Measurements from ENCODE around the gene UNKL. TPM values are rescaled to one million over a fixed set of nuclear protein-coding genes. Genes with fewer than 3 reads are reported as not detected.

UNKL gene
- total RNA-seq, 1 donor from 2014 or later = 13.4 TPM

DNA sequence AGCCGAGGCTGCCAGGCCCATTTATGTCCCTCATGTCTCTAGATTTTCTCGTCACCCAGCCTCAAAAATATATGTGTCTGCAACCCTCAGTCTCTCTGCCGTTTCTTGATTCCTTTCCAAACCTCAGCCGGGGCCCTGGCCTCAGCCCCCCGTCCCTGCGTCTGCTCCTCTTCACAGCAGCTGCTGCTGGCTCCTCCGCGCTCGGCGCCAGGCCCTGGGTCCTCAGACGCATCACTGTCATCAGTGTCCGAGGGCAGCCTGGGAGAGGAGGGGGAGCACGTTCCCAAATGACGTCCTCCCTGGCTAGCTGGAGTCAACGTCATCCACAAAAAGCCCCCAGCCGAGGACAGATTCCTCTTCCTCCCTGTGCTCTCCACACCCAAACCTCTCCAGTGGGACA, 65.2 kb downstream of the UNKL start:
- intact Hi-C loops (cut with micrococcal nuclease) = no loop called here
- H3K9me3 ChIP-seq (replicated peaks) = no peaks in the 10 kb centered on the region
- peaks cover 27% of the 10 kb centered on the region for H3K36me3 ChIP-seq
- peaks cover 39% of the 10 kb centered on the region for H3K4me1 ChIP-seq
- TF ChIP-seq, protein P1, sequence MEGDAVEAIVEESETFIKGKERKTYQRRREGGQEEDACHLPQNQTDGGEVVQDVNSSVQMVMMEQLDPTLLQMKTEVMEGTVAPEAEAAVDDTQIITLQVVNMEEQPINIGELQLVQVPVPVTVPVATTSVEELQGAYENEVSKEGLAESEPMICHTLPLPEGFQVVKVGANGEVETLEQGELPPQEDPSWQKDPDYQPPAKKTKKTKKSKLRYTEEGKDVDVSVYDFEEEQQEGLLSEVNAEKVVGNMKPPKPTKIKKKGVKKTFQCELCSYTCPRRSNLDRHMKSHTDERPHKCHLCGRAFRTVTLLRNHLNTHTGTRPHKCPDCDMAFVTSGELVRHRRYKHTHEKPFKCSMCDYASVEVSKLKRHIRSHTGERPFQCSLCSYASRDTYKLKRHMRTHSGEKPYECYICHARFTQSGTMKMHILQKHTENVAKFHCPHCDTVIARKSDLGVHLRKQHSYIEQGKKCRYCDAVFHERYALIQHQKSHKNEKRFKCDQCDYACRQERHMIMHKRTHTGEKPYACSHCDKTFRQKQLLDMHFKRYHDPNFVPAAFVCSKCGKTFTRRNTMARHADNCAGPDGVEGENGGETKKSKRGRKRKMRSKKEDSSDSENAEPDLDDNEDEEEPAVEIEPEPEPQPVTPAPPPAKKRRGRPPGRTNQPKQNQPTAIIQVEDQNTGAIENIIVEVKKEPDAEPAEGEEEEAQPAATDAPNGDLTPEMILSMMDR (IDR thresholded peaks at IDR 0.05; ENCODE audit: borderline replicate concordance) = no peak
- no peak for DNase-seq
- no peak overlapping the region for H3K27ac ChIP-seq (replicated peaks)
- H3K27me3 ChIP-seq (ENCODE audit: low read depth) = no peaks in the 10 kb centered on the region
- H3K4me3 ChIP-seq = no peak overlapping the region

DNA sequence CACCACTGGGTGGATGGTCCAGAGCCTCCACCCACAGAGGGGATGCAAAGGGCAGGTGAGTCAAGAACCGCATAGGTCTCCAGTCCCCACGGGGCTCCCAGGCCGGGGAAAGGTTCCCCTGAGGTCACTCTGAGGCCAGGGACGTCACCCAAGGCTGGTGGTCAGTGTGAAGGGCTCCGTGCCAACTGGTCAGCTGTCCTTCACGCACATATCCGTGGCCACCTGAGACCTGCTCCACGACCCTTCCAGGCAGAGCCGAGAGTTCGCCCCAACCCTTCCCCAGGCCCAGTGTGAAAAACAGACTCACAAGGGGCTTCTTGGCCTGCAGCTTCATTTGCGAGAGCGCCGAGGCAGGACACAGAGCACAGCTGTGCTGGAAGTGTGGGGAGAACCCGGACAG, 65.6 kb downstream of the UNKL start:
- H3K27me3 ChIP-seq (ENCODE audit: low read depth) = no peaks in the 10 kb centered on the region
- TF ChIP-seq, protein P1 (IDR thresholded peaks at IDR 0.05; ENCODE audit: borderline replicate concordance) = no peak
- no peak overlapping the region for H3K4me3 ChIP-seq
- H3K4me1 ChIP-seq = peaks cover 36% of the 10 kb centered on the region
- intact Hi-C loops (cut with micrococcal nuclease) = no loop called here
- peaks cover 27% of the 10 kb centered on the region for H3K36me3 ChIP-seq
- DNase-seq = no peak
- no peak overlapping the region for H3K27ac ChIP-seq (replicated peaks)
- H3K9me3 ChIP-seq (replicated peaks) = no peaks in the 10 kb centered on the region

DNA sequence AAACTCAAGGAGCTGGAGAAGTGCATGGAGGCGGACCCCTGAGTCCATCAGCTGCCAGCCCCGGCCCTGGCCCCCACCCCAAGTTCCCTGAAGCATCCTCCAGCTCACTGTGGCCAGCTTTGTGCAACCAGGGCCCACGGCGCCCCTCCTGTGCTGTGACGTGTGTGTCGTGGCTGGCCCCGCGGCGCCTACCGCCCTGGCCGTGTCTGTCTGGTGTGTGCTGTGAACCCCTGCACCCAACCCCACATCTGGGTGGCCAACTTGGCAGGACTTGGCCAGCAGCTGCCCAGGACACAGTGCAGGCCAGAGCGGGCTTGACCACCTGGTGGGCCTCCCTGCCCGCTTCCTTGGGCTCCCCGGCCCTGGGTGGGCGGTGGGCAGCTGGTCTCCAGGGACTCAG, 66.1 kb downstream of the UNKL start:
- TF ChIP-seq, protein P1 (IDR thresholded peaks at IDR 0.05; ENCODE audit: borderline replicate concordance) = no peak
- Histone ChIP-seq H3K4me3 (no peak overlapping the region), H3K27ac (replicated peaks) (no peak overlapping the region), H3K27me3 (ENCODE audit: low read depth) (no peaks in the 10 kb centered on the region), H3K9me3 (replicated peaks) (no peaks in the 10 kb centered on the region), H3K36me3 (peaks cover 27% of the 10 kb centered on the region), H3K4me1 (peaks cover 37% of the 10 kb centered on the region)
- DNase-seq = no peak
- intact Hi-C loops (cut with micrococcal nuclease) = no loop called here

- TF ChIP-seq, protein P1 (IDR thresholded peaks at IDR 0.05; ENCODE audit: borderline replicate concordance) = no peak
- intact Hi-C loops (cut with micrococcal nuclease) = no loop called here
- Histone ChIP-seq H3K4me1 (peaks cover 36% of the 10 kb centered on the region), H3K27ac (replicated peaks) (no peak overlapping the region), H3K27me3 (ENCODE audit: low read depth) (no peaks in the 10 kb centered on the region), H3K4me3 (no peak overlapping the region), H3K36me3 (peaks cover 27% of the 10 kb centered on the region), H3K9me3 (replicated peaks) (no peaks in the 10 kb centered on the region)
- DNase-seq = no peak
These were observed 66.5 kb downstream of the UNKL start for GRCh38 chr16:1347962-1348361.

DNA sequence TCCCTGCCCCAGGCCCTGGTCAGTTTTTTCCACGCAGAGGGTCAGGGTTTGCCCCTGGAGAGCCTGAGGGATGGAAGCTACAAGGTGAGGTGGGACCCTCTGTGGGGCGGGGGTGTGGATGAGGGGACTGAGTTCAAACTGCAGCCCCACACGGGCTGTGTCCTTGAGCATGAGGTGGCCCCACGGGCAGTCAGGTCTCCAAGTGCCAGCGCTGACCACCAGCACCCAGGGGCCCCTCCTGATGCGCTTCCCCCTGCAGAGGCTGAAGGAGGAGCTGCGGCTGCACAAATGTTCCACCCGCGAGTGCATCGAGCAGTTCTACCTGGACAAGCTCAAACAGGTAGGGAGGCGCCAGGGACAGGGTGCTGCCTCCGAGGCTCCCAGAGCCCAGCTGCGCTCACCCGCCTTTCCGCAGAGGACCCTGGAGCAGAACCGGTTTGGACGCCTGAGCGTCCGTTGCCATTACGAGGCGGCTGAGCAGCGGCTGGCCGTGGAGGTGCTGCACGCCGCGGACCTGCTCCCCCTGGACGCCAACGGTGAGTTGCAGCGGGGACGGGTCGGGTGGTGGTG, 67.1 kb downstream of the UNKL start:
- TF ChIP-seq, protein P1 (IDR thresholded peaks at IDR 0.05; ENCODE audit: borderline replicate concordance) = no peak
- intact Hi-C loops (cut with micrococcal nuclease) = no loop called here

More for the DNA sequence above, 67.1 kb downstream of the UNKL start:
- Histone ChIP-seq H3K36me3 (peaks cover 27% of the 10 kb centered on the region), H3K27ac (replicated peaks) (no peak overlapping the region), H3K27me3 (ENCODE audit: low read depth) (no peaks in the 10 kb centered on the region), H3K4me3 (no peak overlapping the region), H3K9me3 (replicated peaks) (no peaks in the 10 kb centered on the region), H3K4me1 (peaks cover 34% of the 10 kb centered on the region)
- no peak for DNase-seq

Measured in left ventricle myocardium inferior (tissue), 1 donor.